Naive thymus-derived CD4-positive, alpha-beta T cell (primary cell): Measurements from ENCODE around the gene PODN. TPM values are rescaled to one million over a fixed set of nuclear protein-coding genes. Genes with fewer than 3 reads are reported as not detected.
A peak's percentile ranks its signal among the peaks of the same experiment; 100 is the strongest.

Experiments used
- ATAC-seq: fragments of 150-1000 bp; cut with Tn5 transposase; 2 replicates; pipeline ENCODE4 v1.10.0; 2021; ENCODE audit warnings: mild to moderate bottlenecking, moderate library complexity
- CTCF ChIA-PET: fragments of 350-600 bp; sonication (Branson Sonifier 250); formaldehyde crosslinking; loops from one replicate; lab custom pipeline; 2021; ENCODE audit warnings: antibody characterized with exemption; lab: Charles Lee
- POLR2A ChIA-PET: fragments of 350-600 bp; sonication (Branson Sonifier 250); formaldehyde crosslinking; loops from one replicate; lab custom pipeline; 2021; ENCODE audit warnings: antibody characterized with exemption, inconsistent platforms; lab: Charles Lee
- DNase-seq, 9 donors: peaks; one replicate each; pipeline versions ENCODE4 v3.0.0 to v3.0.0-alpha.2; 2020 to 2022; ENCODE audit warnings: mixed read lengths in 1 of 9
- H3K27ac ChIP-seq: one replicate; pipeline ENCODE4 v1.7.0; 2013; ENCODE audit warnings: mild to moderate bottlenecking, low read depth, low read length, moderate library complexity
- H3K27me3 ChIP-seq, 2 donors: one replicate each; pipeline ENCODE4 v1.7.0; 2013; ENCODE audit warnings: low read length in 2 of 2, mild to moderate bottlenecking in 2 of 2, moderate library complexity in 2 of 2; ENCODE audit not compliant: control insufficient read depth in 2 of 2, insufficient read depth in 2 of 2
- H3K36me3 ChIP-seq, 3 experiments: 1 replicate in 2 of 3; 2 replicates in 1 of 3; pipeline ENCODE4 v1.7.0; 2013; ENCODE audit warnings: low read length in 3 of 3, mild to moderate bottlenecking in 3 of 3, moderate library complexity in 1 of 3; ENCODE audit not compliant: insufficient read depth in 3 of 3, control insufficient read depth in 2 of 3
- H3K4me1 ChIP-seq, 2 donors: one replicate each; pipeline ENCODE4 v1.7.0; 2013; ENCODE audit warnings: low read length in 2 of 2, mild to moderate bottlenecking in 2 of 2, moderate library complexity in 1 of 2; ENCODE audit not compliant: control insufficient read depth in 2 of 2, insufficient read depth in 2 of 2
- H3K4me3 ChIP-seq: 2 replicates; pipeline ENCODE4 v1.7.0; 2013; ENCODE audit warnings: mild to moderate bottlenecking, low read length
- H3K9me3 ChIP-seq, 3 experiments: 1 replicate in 2 of 3; 2 replicates in 1 of 3; pipeline ENCODE4 v1.7.0; 2013; ENCODE audit warnings: low read length in 3 of 3; ENCODE audit not compliant: control insufficient read depth in 2 of 3
- H3K27ac Mint-ChIP-seq, 9 donors: one replicate each; pipeline ENCODE4 v1.8.0; 2020 to 2022; ENCODE audit warnings: mixed read lengths in 9 of 9, mild to moderate bottlenecking in 8 of 9, moderate library complexity in 5 of 9, inconsistent platforms in 2 of 9
- H3K27me3 Mint-ChIP-seq, 5 donors: one replicate each; pipeline ENCODE4 v1.8.0; 2021 to 2022; ENCODE audit warnings: mixed read lengths in 5 of 5, mild to moderate bottlenecking in 1 of 5
- H3K36me3 Mint-ChIP-seq, 5 donors: one replicate each; pipeline ENCODE4 v1.8.0; 2020 to 2022; ENCODE audit warnings: mixed read lengths in 5 of 5, mild to moderate bottlenecking in 3 of 5, inconsistent platforms in 1 of 5
- H3K4me1 Mint-ChIP-seq, 7 donors: one replicate each; pipeline ENCODE4 v1.8.0; 2020 to 2022; ENCODE audit warnings: mixed read lengths in 7 of 7, mild to moderate bottlenecking in 3 of 7, inconsistent platforms in 1 of 7
- H3K4me3 Mint-ChIP-seq, 10 donors: one replicate each; pipeline ENCODE4 v1.8.0; 2020 to 2022; ENCODE audit warnings: mild to moderate bottlenecking in 10 of 10, mixed read lengths in 10 of 10, moderate library complexity in 6 of 10, inconsistent platforms in 2 of 10
- H3K9me3 Mint-ChIP-seq, 11 donors: one replicate each; pipeline ENCODE4 v1.8.0; 2020 to 2022; ENCODE audit warnings: mixed read lengths in 11 of 11, mild to moderate bottlenecking in 4 of 11, inconsistent platforms in 1 of 11, moderate library complexity in 1 of 11
- intact Hi-C, 2 donors: fragments of 100-400 bp; cut with micrococcal nuclease; formaldehyde crosslinking; loops; one replicate each; pipeline ENCODE4 v1.15.1; 2023
- polyA plus RNA-seq, 2 donors: library from polyadenylated mRNA; unstranded; fragments of 300-500 nt; fragmentation: Illumina TruSeq; gene quantifications; one replicate each; pipeline ENCODE4 v1.2.3, GENCODE V29; 2021
- total RNA-seq, 6 experiments: library from RNA in 5 of 6; stranded (reverse) in 5 of 6; gene quantifications; 1 replicate in 5 of 6; 2 replicates in 1 of 6; pipeline ENCODE4 v1.2.3 and lab custom pipeline; 2021 to 2026

PODN gene
- total and polyA plus RNA-seq, 7 experiments from 2014 or later = 0.88 TPM; not detected in 6

DNA sequence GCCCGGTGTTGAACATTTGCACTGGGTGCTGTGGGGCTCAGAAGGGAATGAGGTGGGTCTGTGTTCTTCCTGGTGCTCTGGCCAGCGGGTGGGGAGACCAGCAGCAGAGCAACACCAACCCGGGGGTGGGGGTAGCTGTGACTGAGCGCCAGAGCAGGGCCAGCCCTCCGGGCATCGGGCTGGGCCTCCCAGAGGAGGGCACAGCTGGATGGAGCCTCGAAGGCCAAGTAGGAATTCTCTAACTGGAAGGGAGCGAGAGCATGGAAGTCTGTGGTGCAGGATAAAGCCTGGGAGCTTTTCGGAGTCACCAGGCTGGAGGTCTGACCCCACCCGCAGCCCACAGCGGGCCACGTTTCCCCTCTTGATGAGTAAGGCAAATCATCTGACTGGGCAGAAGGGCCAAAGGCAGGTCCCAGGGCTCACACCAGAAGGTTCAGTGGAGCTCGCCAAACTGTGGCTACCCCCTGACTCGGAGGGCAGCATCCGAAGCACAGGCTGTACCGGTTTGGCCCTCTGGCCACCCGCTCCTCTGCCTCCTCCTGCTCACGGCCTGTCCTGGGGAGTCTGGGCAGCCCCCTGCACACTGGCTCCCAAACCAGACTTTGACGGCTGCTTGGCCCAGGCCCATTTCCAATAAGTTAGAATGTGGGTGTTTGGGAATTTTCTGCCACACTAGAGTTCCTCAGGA is 61.6 kb downstream of the PODN start:
- no peak for DNase-seq
- Mint-ChIP-seq H3K9me3 (no peaks in the 10 kb centered on the region), H3K36me3 (no peaks in the 10 kb centered on the region), H3K27ac (no peak overlapping the region), H3K4me1 (peaks cover 0 to 3% (median 0%) of the 10 kb centered on the region in 7 donors), H3K4me3 (no peak overlapping the region), H3K27me3 (peaks cover 0 to 13% (median 0%) of the 10 kb centered on the region in 5 donors)
- Histone ChIP-seq H3K27ac (no peak overlapping the region), H3K9me3 (no peaks in the 10 kb centered on the region), H3K27me3 (no peaks in the 10 kb centered on the region), H3K4me3 (no peak overlapping the region), H3K4me1 (peaks cover 0 to 5% of the 10 kb centered on the region in 2 donors), H3K36me3 (no peaks in the 10 kb centered on the region)
- CTCF ChIA-PET = interaction anchor here (0.5 kb wide), 1 partner anchor 1261 kb away, joined by 3 read pairs; no protein-coding TSS in a partner anchor
- POLR2A ChIA-PET = no interaction called here
- no peak for ATAC-seq
- intact Hi-C loops = no loop called here

DNA sequence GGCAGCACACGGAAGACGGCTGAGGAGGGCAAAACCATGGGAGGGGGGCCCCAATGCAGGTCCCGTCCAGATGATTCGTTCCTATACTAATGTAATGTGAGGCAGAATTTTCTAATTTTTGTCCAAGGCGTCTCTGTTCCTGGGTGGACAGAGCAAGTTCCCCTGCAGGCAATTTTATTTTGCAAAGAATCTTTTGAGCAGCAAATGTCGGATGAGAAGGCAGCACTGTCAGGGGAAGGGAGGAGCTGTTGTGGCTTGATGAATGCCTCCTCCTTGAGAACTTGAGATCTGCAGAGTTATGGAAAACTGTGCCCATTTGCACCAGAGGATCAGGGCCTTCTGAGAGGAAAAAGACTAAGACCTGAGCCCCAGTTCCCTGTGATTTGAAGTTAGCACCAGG is 63.1 kb downstream of the PODN start:
- Histone ChIP-seq H3K27ac (no peak overlapping the region), H3K36me3 (no peaks in the 10 kb centered on the region), H3K27me3 (no peaks in the 10 kb centered on the region), H3K9me3 (no peaks in the 10 kb centered on the region), H3K4me3 (no peak overlapping the region), H3K4me1 (peaks cover 0 to 5% of the 10 kb centered on the region in 2 donors)
- Mint-ChIP-seq H3K4me3 (no peak overlapping the region), H3K36me3 (no peaks in the 10 kb centered on the region), H3K4me1 (peaks cover 0 to 7% (median 0%) of the 10 kb centered on the region in 7 donors), H3K9me3 (no peaks in the 10 kb centered on the region), H3K27me3 (peaks cover 0 to 13% (median 0%) of the 10 kb centered on the region in 5 donors), H3K27ac (no peak overlapping the region)
- ATAC-seq (no peak), DNase-seq (no peak)
- POLR2A ChIA-PET = no interaction called here
- CTCF ChIA-PET = no interaction called here
- intact Hi-C loops = no loop called here

DNA sequence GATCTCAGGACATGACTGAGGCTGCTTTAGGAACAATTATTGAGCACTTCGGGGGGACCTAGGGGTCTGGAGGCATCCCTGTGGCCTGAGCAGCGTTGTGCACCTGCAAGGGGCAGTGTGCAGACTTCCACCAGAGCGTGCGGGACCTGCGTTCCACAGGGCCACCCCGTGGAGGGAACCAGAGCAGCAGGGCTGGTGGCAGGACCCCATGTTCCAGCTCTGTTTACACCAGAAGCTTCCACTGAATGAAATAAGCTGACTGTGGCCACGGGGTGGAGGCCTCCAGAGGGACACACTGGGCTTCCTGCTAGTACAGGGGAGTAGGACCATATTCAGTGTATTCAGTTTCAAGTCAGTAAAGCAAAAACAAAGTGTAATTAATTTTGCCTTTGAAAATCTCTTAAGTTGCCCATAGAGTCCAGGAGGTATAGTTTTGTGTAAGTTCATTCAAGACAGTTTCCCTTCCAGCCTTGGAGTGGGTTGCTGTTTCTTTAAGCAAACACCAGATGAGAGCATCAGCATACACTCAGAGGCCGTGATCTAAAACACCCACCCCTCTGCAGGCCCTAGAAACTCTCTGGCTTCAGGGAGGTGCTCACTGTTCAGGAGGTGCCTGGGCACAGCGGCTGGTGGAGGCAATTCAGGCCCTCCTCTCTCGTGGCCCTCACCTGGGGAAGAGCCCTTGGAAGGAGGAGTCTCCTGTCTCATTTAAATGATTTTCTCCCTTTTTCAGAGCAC is 63.8 kb downstream of the PODN start:
- H3K4me3 Mint-ChIP-seq = no peak overlapping the region
- peaks cover 0 to 7% (median 0%) of the 10 kb centered on the region in 7 donors for H3K4me1 Mint-ChIP-seq
- H3K27me3 Mint-ChIP-seq = peaks cover 0 to 7% (median 0%) of the 10 kb centered on the region in 5 donors
- H3K27ac Mint-ChIP-seq = peak overlapping the region in 1 of 9 donors; percentile 27
- Histone ChIP-seq H3K4me3 (no peak overlapping the region), H3K9me3 (no peaks in the 10 kb centered on the region), H3K27ac (no peak overlapping the region), H3K4me1 (peaks cover 0 to 5% of the 10 kb centered on the region in 2 donors), H3K36me3 (no peaks in the 10 kb centered on the region), H3K27me3 (no peaks in the 10 kb centered on the region)
- POLR2A ChIA-PET = no interaction called here
- ATAC-seq (no peak), DNase-seq (no peak)
- H3K36me3 Mint-ChIP-seq = no peaks in the 10 kb centered on the region
- no peaks in the 10 kb centered on the region for H3K9me3 Mint-ChIP-seq
- CTCF ChIA-PET = no interaction called here
- intact Hi-C loops = no loop called here

DNA sequence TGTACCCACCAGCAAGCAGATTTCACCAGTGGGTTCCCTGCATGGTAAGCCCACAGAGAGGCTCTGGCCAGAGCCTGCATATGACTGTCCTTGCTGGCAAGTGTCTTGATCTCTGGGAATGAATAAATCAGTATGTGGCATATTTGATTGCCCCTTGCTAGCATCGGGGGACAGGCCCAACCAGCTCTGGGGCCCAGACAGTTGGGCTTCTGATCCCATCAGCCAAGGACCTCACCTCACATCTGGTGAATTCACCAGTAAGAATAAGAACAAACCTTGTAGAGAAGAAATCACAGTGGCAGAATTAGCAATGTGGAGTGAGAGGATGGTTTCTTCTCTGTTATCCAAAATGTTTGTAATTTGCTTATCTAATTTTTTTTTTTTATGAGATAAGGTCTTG is 64.5 kb downstream of the PODN start:
- H3K4me3 Mint-ChIP-seq = no peak overlapping the region
- ChIA-PET POLR2A (no interaction called here), CTCF (no interaction called here)
- H3K36me3 Mint-ChIP-seq = no peaks in the 10 kb centered on the region
- intact Hi-C loops = no loop called here
- H3K27ac Mint-ChIP-seq = no peak overlapping the region
- Histone ChIP-seq H3K9me3 (no peaks in the 10 kb centered on the region), H3K4me1 (peaks cover 0 to 5% of the 10 kb centered on the region in 2 donors), H3K27ac (no peak overlapping the region), H3K27me3 (no peaks in the 10 kb centered on the region), H3K36me3 (no peaks in the 10 kb centered on the region), H3K4me3 (no peak overlapping the region)
- H3K4me1 Mint-ChIP-seq = peaks cover 0 to 7% (median 0%) of the 10 kb centered on the region in 7 donors
- H3K27me3 Mint-ChIP-seq = peaks cover 0 to under 1% (median 0%) of the 10 kb centered on the region in 5 donors
- DNase-seq (no peak), ATAC-seq (no peak)
- no peaks in the 10 kb centered on the region for H3K9me3 Mint-ChIP-seq

DNA sequence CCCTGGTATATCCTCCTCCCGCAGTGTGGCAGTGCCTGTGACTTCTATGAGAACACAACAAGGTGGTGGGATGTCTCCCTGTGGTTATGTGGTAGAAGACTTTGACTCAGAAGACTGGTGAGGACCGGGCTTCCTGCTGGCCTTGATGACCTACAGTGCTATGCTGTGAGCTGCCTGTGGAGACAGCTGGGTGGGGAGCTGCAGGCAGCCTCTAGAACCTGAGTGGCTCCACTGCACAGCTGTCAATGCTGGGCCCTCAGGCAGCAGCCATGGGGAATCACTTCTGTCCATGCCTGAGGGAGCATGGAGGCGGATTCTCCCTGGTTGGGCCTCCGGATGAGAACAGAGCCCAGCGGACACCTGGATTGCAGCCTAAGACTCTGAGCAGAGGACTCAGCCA is 65.5 kb downstream of the PODN start:
- Mint-ChIP-seq H3K4me1 (peaks cover 0 to 7% (median 0%) of the 10 kb centered on the region in 7 donors), H3K27me3 (no peaks in the 10 kb centered on the region), H3K36me3 (no peaks in the 10 kb centered on the region), H3K4me3 (no peak overlapping the region), H3K9me3 (no peaks in the 10 kb centered on the region), H3K27ac (no peak overlapping the region)
- Histone ChIP-seq H3K9me3 (no peaks in the 10 kb centered on the region), H3K27me3 (no peaks in the 10 kb centered on the region), H3K4me1 (peaks cover 0 to 5% of the 10 kb centered on the region in 2 donors), H3K36me3 (no peaks in the 10 kb centered on the region), H3K27ac (no peak overlapping the region), H3K4me3 (no peak overlapping the region)
- CTCF ChIA-PET = no interaction called here
- peak; percentile 62 for ATAC-seq
- no peak for DNase-seq
- POLR2A ChIA-PET = no interaction called here
- intact Hi-C loops = no loop called here

DNA sequence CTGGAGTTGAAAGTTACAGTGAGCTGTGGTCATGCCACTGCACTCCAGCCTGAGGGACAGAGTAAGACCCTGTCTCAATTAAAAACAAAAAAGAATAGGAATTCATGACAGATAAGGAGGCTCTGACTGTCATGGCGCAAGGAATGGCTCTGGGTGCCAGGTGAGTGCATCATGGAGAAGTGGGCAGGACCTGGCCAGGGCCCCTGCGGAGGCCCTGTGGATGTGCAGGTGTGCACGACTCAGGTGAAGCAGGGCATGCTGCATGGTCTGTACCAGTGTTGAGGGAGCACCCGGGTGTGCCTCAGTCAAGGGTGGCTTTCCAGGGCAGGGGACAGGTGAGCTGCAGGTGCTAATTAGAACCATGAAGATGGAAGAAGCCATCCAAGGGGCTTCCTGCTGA is 66.4 kb downstream of the PODN start:
- Mint-ChIP-seq H3K9me3 (no peaks in the 10 kb centered on the region), H3K27ac (no peak overlapping the region), H3K4me3 (no peak overlapping the region), H3K36me3 (no peaks in the 10 kb centered on the region), H3K4me1 (peaks cover 0 to 7% (median 0%) of the 10 kb centered on the region in 7 donors), H3K27me3 (no peaks in the 10 kb centered on the region)
- DNase-seq (no peak), ATAC-seq (no peak)
- intact Hi-C loops = no loop called here
- POLR2A ChIA-PET = no interaction called here
- Histone ChIP-seq H3K27me3 (no peaks in the 10 kb centered on the region), H3K4me1 (peaks cover 0 to 5% of the 10 kb centered on the region in 2 donors), H3K27ac (no peak overlapping the region), H3K36me3 (no peaks in the 10 kb centered on the region), H3K4me3 (no peak overlapping the region), H3K9me3 (no peaks in the 10 kb centered on the region)
- CTCF ChIA-PET = no interaction called here
